Spleen (tissue), 11 donors: ENCODE data around the gene FRMD4B. TPM values are rescaled to one million over a fixed set of nuclear protein-coding genes. Genes with fewer than 3 reads are reported as not detected.

ENCODE experiments used
- DNase-seq: peaks from one replicate; pipeline ENCODE4 v3.0.0-alpha.2; 2020
- H3K27ac ChIP-seq, 8 donors: fragments of 200-600 bp; sonication (generic) in 7 of 8; 1 replicate in 4 of 8; 2 replicates in 4 of 8; pipeline versions ENCODE4 v1.5.0 to v1.8.0; 2016 to 2021; ENCODE audit warnings: inconsistent platforms in 4 of 8, mild to moderate bottlenecking in 4 of 8, moderate library complexity in 1 of 8
- H3K27me3 ChIP-seq, 7 donors: fragments of 200-600 bp; sonication (generic) in 6 of 7; replicated peaks in 1 of 7; 1 replicate in 4 of 7; 2 replicates in 3 of 7; pipeline versions ENCODE4 v1.5.0 to v1.8.0; 2016 to 2021; ENCODE audit warnings: inconsistent platforms in 3 of 7, mild to moderate bottlenecking in 1 of 7
- H3K36me3 ChIP-seq, 6 donors: fragments of 200-600 bp; sonication (generic) in 5 of 6; 1 replicate in 4 of 6; 2 replicates in 2 of 6; pipeline versions ENCODE4 v1.5.0 to v1.8.0; 2016 to 2021; ENCODE audit warnings: inconsistent platforms in 2 of 6
- H3K4me1 ChIP-seq, 6 donors: fragments of 200-600 bp; sonication (generic) in 5 of 6; 1 replicate in 3 of 6; 2 replicates in 3 of 6; pipeline versions ENCODE4 v1.5.0 to v1.8.0; 2016 to 2021; ENCODE audit warnings: inconsistent platforms in 3 of 6
- H3K4me3 ChIP-seq, 8 donors: fragments of 200-600 bp; sonication (generic) in 7 of 8; 1 replicate in 4 of 8; 2 replicates in 4 of 8; pipeline versions ENCODE4 v1.5.0 to v1.8.0; 2016 to 2021; ENCODE audit warnings: inconsistent platforms in 4 of 8, mild to moderate bottlenecking in 4 of 8, moderate library complexity in 2 of 8
- H3K9me3 ChIP-seq, 8 donors: fragments of 200-600 bp; sonication (generic) in 7 of 8; 1 replicate in 4 of 8; 2 replicates in 4 of 8; pipeline versions ENCODE4 v1.5.0 to v1.8.0; 2016 to 2021; ENCODE audit warnings: inconsistent platforms in 4 of 8
- CTCF ChIP-seq, 11 experiments: fragments of 200-600 bp in 7 of 11; fragments of 450-650 bp in 4 of 11; sonication (generic) in 4 of 11; IDR thresholded peaks in 8 of 11; conservative IDR thresholded peaks in 3 of 11; 1 replicate in 7 of 11; 2 replicates in 4 of 11; pipeline versions ENCODE4 v1.4.0 to v1.8.0; 2016 to 2021; ENCODE audit warnings: antibody characterized with exemption in 11 of 11, inconsistent platforms in 4 of 11, mild to moderate bottlenecking in 1 of 11
- POLR2A ChIP-seq, 3 donors: fragments of 450-650 bp; IDR thresholded peaks; one replicate each; pipeline ENCODE4 v1.5.1; 2017; ENCODE audit warnings: antibody characterized with exemption in 3 of 3, mild to moderate bottlenecking in 1 of 3
- POLR2AphosphoS5 ChIP-seq, 3 donors: sonication (generic); formaldehyde crosslinking; IDR thresholded peaks; one replicate each; pipeline ENCODE4 v1.5.1; 2017; ENCODE audit warnings: antibody characterized with exemption in 3 of 3
- WGBS, 5 donors: extraction: QIAGEN DNeasy Blood & Tissue Kit in 3 of 5; methylation state at CpG; one replicate each; pipeline versions ENCODE4 v1.1.5 to v1.1.7; 2013 to 2018; 5-methylcytosine and 5-hydroxymethylcytosine counted together
- intact Hi-C: fragments of 100-400 bp; cut with DNase I; formaldehyde crosslinking; loops from one replicate; pipeline ENCODE4 v1.15.0; 2023; ENCODE audit warnings: low total_unique reads
- polyA plus RNA-seq, 3 donors: library from polyadenylated mRNA; stranded (reverse); fragments of 200-250 nt; gene quantifications; one replicate each; pipeline ENCODE4 v1.2.1, GENCODE V29; 2013
- total RNA-seq, 7 donors: library from RNA; depleted of rRNA in 3 of 7; stranded (reverse); fragments of >200 nt in 3 of 7; fragmentation: NEBNext Ultra II Directional in 4 of 7; extraction: Animal tissue kit (Norgen Biotek cat#: 25700) in 4 of 7; gene quantifications; one replicate each; pipeline versions ENCODE4 v1.1.0 to v1.2.1, GENCODE V29; 2016 to 2021
- donor health status: healthy with polysubstance abuse.
- donor health status: DM: no; HTN: no; CAD: no; lungs with moderate emphysema.
- donor health status: DM: no; HTN: no; CAD: no.
- donor health status: Bipolar disorder and iron deficiency.
- donor health status: healthy.
- donor health status: DM: no; HTN: no; CAD: no.
- donor health status: DM: yes; HTN: yes; CAD: no.

Gene FRMD4B
- total and polyA plus RNA-seq, 10 donors: 8.1 to 143 (median 112) TPM

DNA sequence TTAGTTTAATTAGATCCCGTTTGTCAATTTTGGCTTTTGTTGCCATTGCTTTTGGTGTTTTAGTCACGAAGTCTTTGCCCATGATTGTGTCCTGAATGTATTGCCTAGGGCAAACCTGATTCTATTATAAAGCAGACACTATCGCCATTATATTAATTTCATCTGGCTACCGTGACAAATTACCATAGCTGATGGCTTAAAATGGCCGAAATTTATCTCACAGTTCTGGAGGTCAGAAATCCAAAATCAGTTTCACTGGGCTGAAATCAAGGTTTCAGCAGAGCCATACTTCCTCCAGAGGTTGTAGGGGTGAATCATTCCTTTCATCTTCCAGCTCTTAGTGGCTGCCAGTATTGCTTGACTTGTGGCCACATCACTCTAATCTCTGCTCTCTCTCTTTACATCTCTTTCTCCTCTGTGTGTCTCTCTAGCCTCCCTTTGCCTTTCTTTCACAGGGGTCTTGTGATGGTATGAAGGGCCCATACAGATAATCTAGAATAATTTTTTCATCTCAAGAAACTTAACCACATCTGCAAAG lies 31.7 kb upstream of the FRMD4B start:
- 91 to 96% (median 92%) methylated on average over 5 of the region's 5 CpGs for WGBS, 5 donors
- no peak for DNase-seq
- intact Hi-C loops: no loop called here
- Histone ChIP-seq H3K27me3 (no peaks in the 10 kb centered on the region), H3K4me3 (no peak overlapping the region), H3K4me1 (peaks cover 6 to 16% (median 13%) of the 10 kb centered on the region in 6 donors), H3K27ac (no peak overlapping the region), H3K9me3 (no peaks in the 10 kb centered on the region), H3K36me3 (no peaks in the 10 kb centered on the region)
- TF ChIP-seq CTCF (IDR thresholded peaks at IDR 0.05 in 8 of 11, conservative IDR thresholded peaks at IDR 0.05 in 3 of 11) (no peak), POLR2A (IDR thresholded peaks at IDR 0.05) (no peak), POLR2AphosphoS5 (IDR thresholded peaks at IDR 0.05) (no peak)

DNA sequence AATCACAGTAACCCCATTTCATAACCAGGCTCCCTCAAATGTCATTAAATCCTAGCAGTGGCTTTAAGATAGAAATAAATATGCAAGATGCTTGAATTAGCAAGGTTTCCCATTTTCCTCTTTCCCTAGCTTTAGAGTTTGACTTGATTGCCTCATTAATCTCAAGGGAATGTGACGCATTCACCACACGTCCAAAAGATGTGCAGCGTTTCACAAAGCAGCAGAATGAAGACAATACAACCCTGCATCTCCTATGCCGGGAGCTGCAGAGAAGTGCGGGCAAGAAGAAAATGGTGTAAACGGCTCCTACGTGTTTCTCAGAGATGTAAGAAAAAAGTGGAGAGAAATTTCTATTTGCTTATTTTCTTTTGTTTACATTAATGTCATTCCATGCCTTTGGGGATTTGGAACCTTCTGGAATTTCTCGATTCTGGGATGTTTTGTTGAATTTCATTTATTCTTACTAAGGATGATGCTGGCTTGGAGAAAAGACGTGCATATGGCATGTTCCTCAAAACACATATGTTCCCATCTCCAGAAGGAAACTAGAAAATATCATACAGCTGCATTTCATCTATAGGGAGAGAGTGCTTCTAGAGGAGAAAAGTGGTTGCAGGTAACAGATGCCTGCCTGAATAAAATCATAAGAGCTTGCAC lies 27.8 kb upstream of the FRMD4B start:
- Histone ChIP-seq H3K4me3 (no peak overlapping the region), H3K36me3 (no peaks in the 10 kb centered on the region), H3K4me1 (peaks cover 0 to 28% (median 6%) of the 10 kb centered on the region in 6 donors), H3K27me3 (no peaks in the 10 kb centered on the region), H3K9me3 (no peaks in the 10 kb centered on the region), H3K27ac (no peak overlapping the region)
- 65 to 86% (median 68%) methylated on average over 9 of the region's 9 CpGs for WGBS, 5 donors
- intact Hi-C loops: loop anchor here (5.0 kb wide), 1 partner anchor 91 kb away; no protein-coding TSS in a partner anchor
- TF ChIP-seq CTCF (IDR thresholded peaks at IDR 0.05 in 8 of 11, conservative IDR thresholded peaks at IDR 0.05 in 3 of 11) (no peak), POLR2A (IDR thresholded peaks at IDR 0.05) (no peak), POLR2AphosphoS5 (IDR thresholded peaks at IDR 0.05) (no peak)
- DNase-seq: no peak

- Histone ChIP-seq H3K27ac (peak overlapping the region in 5 of 8 donors; percentile 17 to 62 (median 37)), H3K36me3 (no peaks in the 10 kb centered on the region), H3K4me3 (no peak overlapping the region), H3K9me3 (no peaks in the 10 kb centered on the region), H3K4me1 (peaks cover 0 to 28% (median 6%) of the 10 kb centered on the region in 6 donors), H3K27me3 (no peaks in the 10 kb centered on the region)
- 62 to 73% (median 67%) methylated on average over 3 of the region's 3 CpGs for WGBS, 5 donors
- no peak for TF ChIP-seq POLR2AphosphoS5 (IDR thresholded peaks at IDR 0.05)
- no peak for TF ChIP-seq CTCF (IDR thresholded peaks at IDR 0.05 in 8 of 11, conservative IDR thresholded peaks at IDR 0.05 in 3 of 11)
- no peak for TF ChIP-seq POLR2A (IDR thresholded peaks at IDR 0.05)
- no peak for DNase-seq
- intact Hi-C loops: loop anchor here (5.0 kb wide), 1 partner anchor 89 kb away; no protein-coding TSS in a partner anchor
These were observed 25.5 kb upstream of the FRMD4B start for GRCh38 chr3:69411346-69411745.

GRCh38 chr3:69410301-69410700 lies 24.4 kb upstream of the FRMD4B start:
- H3K27ac ChIP-seq: peak overlapping the region in 6 of 8 donors; percentile 9 to 78 (median 68)
- H3K9me3 ChIP-seq: peaks cover 0 to 7% (median 2%) of the 10 kb centered on the region in 8 donors
- H3K4me3 ChIP-seq: peak overlapping the region in 1 of 8 donors; percentile 24
- no peaks in the 10 kb centered on the region for H3K27me3 ChIP-seq
- intact Hi-C loops: loop anchor here (5.0 kb wide), 1 partner anchor 88 kb away; no protein-coding TSS in a partner anchor
- TF ChIP-seq POLR2AphosphoS5 (IDR thresholded peaks at IDR 0.05): peak in 1 of 3 donors; percentile 11
- no peak for TF ChIP-seq POLR2A (IDR thresholded peaks at IDR 0.05)
- TF ChIP-seq CTCF (IDR thresholded peaks at IDR 0.05 in 8 of 11, conservative IDR thresholded peaks at IDR 0.05 in 3 of 11): peak; percentile 59 to 90 (median 81)
- 23 to 26% (median 23%) methylated on average over 8 of the region's 8 CpGs for WGBS, 5 donors
- peak; percentile 78 for DNase-seq
- peaks cover 0 to 28% (median 6%) of the 10 kb centered on the region in 6 donors for H3K4me1 ChIP-seq
- H3K36me3 ChIP-seq: peaks cover 0 to 2% (median 0%) of the 10 kb centered on the region in 6 donors
